Measurements from ENCODE around the gene IL1F10.

The IL1F10 gene

GRCh38 chr2:113060396-113060795 is 7.4 kb upstream of the IL1F10 start:
- Histone ChIP-seq H3K4me3 (ENCODE audit: insufficient read depth, low read length, poor library complexity, severe bottlenecking) (no peak overlapping the region), H3K9ac (ENCODE audit: low read length) (no peak overlapping the region), H3F3A (ENCODE audit: insufficient read depth) (no peaks in the 10 kb centered on the region), H3K79me2 (ENCODE audit: insufficient read depth, low read length) (no peaks in the 10 kb centered on the region), H3K27me3 (ENCODE audit: low read length) (no peaks in the 10 kb centered on the region), H3K4me2 (ENCODE audit: low read depth, low read length, poor library complexity, severe bottlenecking) (no peak overlapping the region), H3K9me2 (replicated peaks; ENCODE audit: insufficient read depth, low read length) (no peaks in the 10 kb centered on the region), H3K27ac (ENCODE audit: low read depth, low read length) (no peak overlapping the region), H3K9me3 (ENCODE audit: insufficient read depth, low read length) (peaks cover 2% of the 10 kb centered on the region; the same call in 1 of the 2 replicates), H2AFZ (ENCODE audit: low read depth, low read length, severe bottlenecking) (no peak overlapping the region), H4K20me1 (ENCODE audit: low read depth, low read length) (no peaks in the 10 kb centered on the region), H3K36me3 (ENCODE audit: low read length) (no peaks in the 10 kb centered on the region)
- TF ChIP-seq EZH2phosphoT487 (conservative IDR thresholded peaks at IDR 0.05; ENCODE audit: low read length), result no peak
- no peak for TF ChIP-seq CTCF (IDR thresholded peaks at IDR 0.05; ENCODE audit: insufficient read depth, low read length, poor library complexity, severe bottlenecking)

DNA sequence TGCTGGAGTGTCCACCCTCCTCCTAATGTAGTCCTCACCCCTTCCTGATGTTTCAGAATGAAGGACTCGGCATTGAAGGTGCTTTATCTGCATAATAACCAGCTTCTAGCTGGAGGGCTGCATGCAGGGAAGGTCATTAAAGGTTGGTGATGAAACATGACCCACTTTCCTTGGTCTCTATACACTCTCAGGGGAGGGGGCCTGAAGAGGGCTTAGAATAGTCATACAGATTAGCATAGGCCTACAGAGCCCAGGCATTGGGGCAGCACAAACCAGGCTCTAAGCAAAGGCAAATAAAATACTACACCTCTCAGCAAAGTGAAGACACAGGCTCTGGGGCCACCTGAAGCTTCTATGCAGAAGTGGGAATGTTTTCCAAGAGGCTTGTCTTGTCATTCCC is 7.0 kb upstream of the IL1F10 start:
- no peaks in the 10 kb centered on the region for H3K9me2 ChIP-seq (replicated peaks; ENCODE audit: insufficient read depth, low read length)
- no peaks in the 10 kb centered on the region for H3F3A ChIP-seq (ENCODE audit: insufficient read depth)
- no peak overlapping the region for H3K27ac ChIP-seq (ENCODE audit: low read depth, low read length)
- H3K9ac ChIP-seq (ENCODE audit: low read length), result no peak overlapping the region
- H3K4me2 ChIP-seq (ENCODE audit: low read depth, low read length, poor library complexity, severe bottlenecking), result no peak overlapping the region
- no peaks in the 10 kb centered on the region for H4K20me1 ChIP-seq (ENCODE audit: low read depth, low read length)
- no peaks in the 10 kb centered on the region for H3K27me3 ChIP-seq (ENCODE audit: low read length)
- no peaks in the 10 kb centered on the region for H3K36me3 ChIP-seq (ENCODE audit: low read length)
- no peaks in the 10 kb centered on the region for H3K79me2 ChIP-seq (ENCODE audit: insufficient read depth, low read length)
- H2AFZ ChIP-seq (ENCODE audit: low read depth, low read length, severe bottlenecking), result no peak overlapping the region
- H3K9me3 ChIP-seq (ENCODE audit: insufficient read depth, low read length), result no peaks in the 10 kb centered on the region
- no peak for TF ChIP-seq EZH2phosphoT487 (conservative IDR thresholded peaks at IDR 0.05; ENCODE audit: low read length)
- TF ChIP-seq CTCF (IDR thresholded peaks at IDR 0.05; ENCODE audit: insufficient read depth, low read length, poor library complexity, severe bottlenecking), result no peak
- no peak overlapping the region for H3K4me3 ChIP-seq (ENCODE audit: insufficient read depth, low read length, poor library complexity, severe bottlenecking)

DNA sequence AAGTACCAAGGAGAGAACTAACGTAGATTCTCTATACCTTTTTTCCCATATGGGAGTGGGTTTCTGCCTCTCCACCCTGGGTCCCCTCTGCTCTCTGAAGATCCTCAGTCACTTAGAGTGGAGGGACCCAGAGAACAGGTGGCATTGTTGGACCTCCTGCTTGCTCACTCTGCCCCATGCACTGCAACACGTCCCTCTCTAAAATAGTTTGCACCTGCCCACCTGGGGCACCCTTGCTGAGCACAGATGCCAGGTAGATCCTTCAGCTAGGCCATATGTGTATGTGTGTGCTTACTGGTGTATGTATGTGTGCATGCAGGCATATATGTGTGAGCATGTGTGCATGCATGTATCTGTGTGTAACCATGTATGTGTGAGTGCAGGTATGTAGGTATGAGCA is 6.5 kb upstream of the IL1F10 start:
- Histone ChIP-seq H3K27ac (ENCODE audit: low read depth, low read length) (no peak overlapping the region), H3K27me3 (ENCODE audit: low read length) (no peaks in the 10 kb centered on the region), H2AFZ (ENCODE audit: low read depth, low read length, severe bottlenecking) (no peak overlapping the region), H3K9ac (ENCODE audit: low read length) (no peak overlapping the region), H3K79me2 (ENCODE audit: insufficient read depth, low read length) (no peaks in the 10 kb centered on the region), H3K4me2 (ENCODE audit: low read depth, low read length, poor library complexity, severe bottlenecking) (no peak overlapping the region), H3F3A (ENCODE audit: insufficient read depth) (no peaks in the 10 kb centered on the region), H4K20me1 (ENCODE audit: low read depth, low read length) (no peaks in the 10 kb centered on the region), H3K9me3 (ENCODE audit: insufficient read depth, low read length) (no peaks in the 10 kb centered on the region), H3K4me3 (ENCODE audit: insufficient read depth, low read length, poor library complexity, severe bottlenecking) (no peak overlapping the region), H3K36me3 (ENCODE audit: low read length) (no peaks in the 10 kb centered on the region), H3K9me2 (replicated peaks; ENCODE audit: insufficient read depth, low read length) (no peaks in the 10 kb centered on the region)
- TF ChIP-seq CTCF (IDR thresholded peaks at IDR 0.05; ENCODE audit: insufficient read depth, low read length, poor library complexity, severe bottlenecking), result no peak
- no peak for TF ChIP-seq EZH2phosphoT487 (conservative IDR thresholded peaks at IDR 0.05; ENCODE audit: low read length)
